Heart right ventricle (tissue), 16 donors: ENCODE measurements around the gene PDE3B. TPM values are rescaled to one million over a fixed set of nuclear protein-coding genes. Genes with fewer than 3 reads are reported as not detected.
"Not testable (repeated sequence)": the region's sequence is repeated elsewhere in the genome, so short reads cannot be mapped to it uniquely, and the experiment has no call there.

Experiments
- ATAC-seq, 8 donors: fragments of 200-7000 bp; cut with Tn5 transposase; one replicate each; pipeline ENCODE4 v1.9.1; 2020; ENCODE audit warnings: mild to moderate bottlenecking in 8 of 8, moderate library complexity in 8 of 8, moderate number of reproducible peaks in 1 of 8
- DNase-seq, 2 donors: peaks; one replicate each; pipeline ENCODE4 v3.0.0-alpha.2; 2020
- H3K27ac ChIP-seq, 10 donors: fragments of 200-600 bp; sonication (generic) in 2 of 10; one replicate each; pipeline versions ENCODE4 v1.5.0 to v1.8.0; 2020 to 2022; ENCODE audit warnings: mild to moderate bottlenecking in 3 of 10
- H3K27me3 ChIP-seq, 7 donors: fragments of 200-600 bp; one replicate each; pipeline ENCODE4 v1.8.0; 2021 to 2022; ENCODE audit warnings: mild to moderate bottlenecking in 2 of 7
- H3K36me3 ChIP-seq, 9 donors: fragments of 200-600 bp; sonication (generic) in 1 of 9; one replicate each; pipeline versions ENCODE4 v1.5.0 to v1.8.0; 2020 to 2022; ENCODE audit warnings: mild to moderate bottlenecking in 2 of 9
- H3K4me1 ChIP-seq, 9 donors: fragments of 200-600 bp; sonication (generic) in 1 of 9; one replicate each; pipeline versions ENCODE4 v1.5.0 to v1.8.0; 2020 to 2022; ENCODE audit warnings: mild to moderate bottlenecking in 4 of 9
- H3K4me3 ChIP-seq, 10 donors: fragments of 200-600 bp; sonication (generic) in 2 of 10; one replicate each; pipeline versions ENCODE4 v1.5.0 to v1.8.0; 2020 to 2022; ENCODE audit warnings: mild to moderate bottlenecking in 7 of 10, moderate library complexity in 2 of 10
- H3K9me3 ChIP-seq, 11 donors: fragments of 200-600 bp in 10 of 11; sonication (generic) in 2 of 11; one replicate each; pipeline versions ENCODE4 v1.5.0 to v1.8.0; 2013 to 2022; ENCODE audit warnings: mild to moderate bottlenecking in 2 of 11, control low read depth in 1 of 11, moderate library complexity in 1 of 11
- CTCF ChIP-seq, 9 donors: fragments of 200-600 bp; sonication (generic) in 2 of 9; IDR thresholded peaks; one replicate each; pipeline versions ENCODE4 v1.5.0 to v1.8.0; 2021 to 2022; ENCODE audit warnings: antibody characterized with exemption in 9 of 9, mild to moderate bottlenecking in 5 of 9, moderate library complexity in 1 of 9
- WGBS, 2 donors: extraction: QIAGEN DNeasy Blood & Tissue Kit; methylation state at CpG; one replicate each; pipeline ENCODE4 v1.1.7; 2013; ENCODE audit warnings: inconsistent platforms in 1 of 2; 5-methylcytosine and 5-hydroxymethylcytosine counted together
- intact Hi-C, 10 donors: fragments of 100-400 bp; cut with DNase I; formaldehyde crosslinking; loops; one replicate each; pipeline versions ENCODE4 v1.11.1 to v1.14.2; 2022
- polyA plus RNA-seq, 2 donors: library from polyadenylated mRNA; stranded (reverse); fragments of 200-250 nt; gene quantifications; one replicate each; pipeline ENCODE4 v1.2.3, GENCODE V29; 2013
- total RNA-seq, 10 donors: library from RNA; stranded (reverse); fragmentation: NEBNext Ultra II Directional in 3 of 10; extraction: Animal tissue kit (Norgen Biotek cat#: 25700) in 3 of 10; gene quantifications; one replicate each; pipeline versions ENCODE4 v1.2.1 to v1.2.4, GENCODE V29; 2021 to 2023
- donor health status: Arrhythmogenic right ventricular cardiomyopathy.
- donor health status: ischemic (EF 13 %, LVEDD 7.1; RV severe dilation, severe dysfunction).
- donor health status: healthy with polysubstance abuse.
- donor health status: DM: no; HTN: yes; CAD: no.
- donor health status: DM: no; HTN: no; CAD: no.
- donor health status: ischemic (EF 25% LVEDD 6.9; RV normal size, moderate dysfunction).
- donor health status: ischemic (EF 25% LVEDD 5.7; RV mildly dilated, moderate dysfunction).
- donor health status: healthy.
- donor health status: DM: yes; HTN: yes; CAD: no.
- donor health status: Ischemic cardiomyopathy.
- donor health status: ischemic (EF 35%, LVEDD 5.7; RV mildly dilated, moderate dysfunction).
- donor health status: nonischemic (EF 11% LVEDD 7.7; RV severe dilation, severe dysfunction).
- donor health status: DM: yes; HTN: yes; CAD: no.
- donor health status: PGD.
- donor health status: ischemic (EF 29% LVEDD 5.4; RV normal size, mild dysfunction).
- donor health status: nonischemic (EF 23%, LVEDD 6.1; RV moderate dilation, normal function).

The PDE3B gene
- total and polyA plus RNA-seq, 12 donors = 1.3 to 14.2 (median 9.0) TPM

GRCh38 chr11:14742849-14743559 lies 99.4 kb downstream of the PDE3B start:
- Histone ChIP-seq H3K27me3 (no peaks in the 10 kb centered on the region), H3K4me1 (no peaks in the 10 kb centered on the region), H3K9me3 (peaks cover 0 to 37% (median 0%) of the 10 kb centered on the region in 11 donors), H3K36me3 (no peaks in the 10 kb centered on the region), H3K27ac (no peak overlapping the region), H3K4me3 (no peak overlapping the region)
- intact Hi-C loops = no loop called here
- no peak for ATAC-seq
- DNase-seq = no peak
- 63 to 72% methylated on average over 5 of the region's 5 CpGs for WGBS, 2 donors
- no peak for TF ChIP-seq CTCF (IDR thresholded peaks at IDR 0.05)

GRCh38 chr11:14743667-14744066 lies 100.1 kb downstream of the PDE3B start:
- H3K4me1 ChIP-seq, intact Hi-C loops, H3K36me3 ChIP-seq, H3K4me3 ChIP-seq, ATAC-seq, H3K27me3 ChIP-seq, DNase-seq, H3K27ac ChIP-seq: not testable (repeated sequence)
- H3K9me3 ChIP-seq = peaks cover 0 to 31% (median 0%) of the 10 kb centered on the region in 11 donors
- WGBS, 2 donors = 93 to 96% methylated on average over 6 of the region's 6 CpGs

- no peak for TF ChIP-seq CTCF (IDR thresholded peaks at IDR 0.05)
- no peak overlapping the region for H3K27ac ChIP-seq
- H3K36me3 ChIP-seq = no peaks in the 10 kb centered on the region
- peaks cover 0 to 8% (median 0%) of the 10 kb centered on the region in 11 donors for H3K9me3 ChIP-seq
- no peak for ATAC-seq
- intact Hi-C loops = no loop called here
- H3K4me3 ChIP-seq = no peak overlapping the region
- H3K27me3 ChIP-seq = no peaks in the 10 kb centered on the region
- 91 to 93% methylated on average over 3 of the region's 3 CpGs for WGBS, 2 donors
- peaks cover 0 to 6% (median 0%) of the 10 kb centered on the region in 9 donors for H3K4me1 ChIP-seq
- DNase-seq = no peak
Observed at GRCh38 chr11:14746857-14747395, 103.3 kb downstream of the PDE3B start.

- no peak for ATAC-seq
- Histone ChIP-seq H3K27ac (no peak overlapping the region), H3K4me3 (no peak overlapping the region), H3K9me3 (peaks cover 0 to 5% (median 0%) of the 10 kb centered on the region in 11 donors), H3K27me3 (no peaks in the 10 kb centered on the region), H3K4me1 (peaks cover 0 to 6% (median 0%) of the 10 kb centered on the region in 9 donors), H3K36me3 (no peaks in the 10 kb centered on the region)
- intact Hi-C loops = no loop called here
- TF ChIP-seq CTCF (IDR thresholded peaks at IDR 0.05) = no peak
- no peak for DNase-seq
- 56 to 76% methylated on average over 1 of the region's 1 CpG for WGBS, 2 donors
Observed at GRCh38 chr11:14748090-14748489, 104.5 kb downstream of the PDE3B start.

GRCh38 chr11:14750911-14751310 lies 107.3 kb downstream of the PDE3B start:
- peaks cover 0 to 6% (median 0%) of the 10 kb centered on the region in 9 donors for H3K4me1 ChIP-seq
- no peak for TF ChIP-seq CTCF (IDR thresholded peaks at IDR 0.05)
- H3K36me3 ChIP-seq = no peaks in the 10 kb centered on the region
- no peaks in the 10 kb centered on the region for H3K9me3 ChIP-seq
- no peak overlapping the region for H3K27ac ChIP-seq
- H3K4me3 ChIP-seq = no peak overlapping the region
- ATAC-seq (no peak), DNase-seq (no peak)
- 62 to 68% methylated on average over 1 of the region's 1 CpG for WGBS, 2 donors
- intact Hi-C loops = no loop called here
- H3K27me3 ChIP-seq = no peaks in the 10 kb centered on the region
